Mammary epithelial cell (primary cell): Measurements from ENCODE around the gene RPL13.

Experiments used
- CTCF ChIP-seq, 2 donors: IDR thresholded peaks in 1 of 2; conservative IDR thresholded peaks in 1 of 2; 2 replicates each; pipeline ENCODE4 v1.5.1; 2011 to 2012; ENCODE audit warnings: inconsistent platforms in 2 of 2, low read length in 2 of 2, mild to moderate bottlenecking in 2 of 2, control low read depth in 1 of 2, low read depth in 1 of 2; ENCODE audit not compliant: insufficient read depth in 1 of 2; ENCODE audit errors: extremely low read depth in 1 of 2
- EZH2 ChIP-seq: IDR thresholded peaks from 2 replicates; pipeline ENCODE4 v1.6.1; 2012; ENCODE audit warnings: low read length, inconsistent platforms, borderline replicate concordance

GRCh38 chr16:89602952-89603590 lies 42.6 kb downstream of the RPL13 start:
- TF ChIP-seq CTCF (conservative IDR thresholded peaks at IDR 0.05 in 1 of 2, IDR thresholded peaks at IDR 0.05 in 1 of 2; ENCODE audit: extremely low read depth in 1 of 2, insufficient read depth in 1 of 2, low read depth in 1 of 2, low read length in 2 of 2): no peak
- no peak for TF ChIP-seq EZH2
